MCF 10A (cell line): Measurements from ENCODE around the gene TMEM109. TPM values are rescaled to one million over a fixed set of nuclear protein-coding genes. Genes with fewer than 3 reads are reported as not detected.

Experiments
- BruUV-seq: library from RNA; stranded (reverse); fragments of 400-500 nt; replicated peaks from 2 replicates; lab custom pipeline; 2021; lab: Mats Ljungman, UMichigan
- CTCF ChIA-PET: fragments of 300-600 bp; sonication (Branson Sonifier 250); formaldehyde crosslinking; extraction: SDS; loops from one replicate; lab custom pipeline; 2021; ENCODE audit warnings: antibody characterized with exemption, inconsistent platforms; lab: Yijun Ruan, JAX
- POLR2A ChIA-PET: fragments of 300-600, 350-650 bp; sonication (Branson Sonifier 250); formaldehyde crosslinking; extraction: SDS; loops from one replicate; lab custom pipeline; 2020; ENCODE audit warnings: antibody characterized with exemption, inconsistent platforms; lab: Yijun Ruan, JAX
- DNase-seq: peaks from one replicate; pipeline ENCODE4 v3.0.0-alpha.2; 2018; ENCODE audit not compliant: unreplicated experiment
- H3K27ac Mint-ChIP-seq: one replicate; pipeline ENCODE4 v1.8.0; 2022; ENCODE audit warnings: mild to moderate bottlenecking, low read depth, mixed read lengths; ENCODE audit not compliant: unreplicated experiment
- H3K27me3 Mint-ChIP-seq: one replicate; pipeline ENCODE4 v1.8.0; 2022; ENCODE audit warnings: mixed read lengths; ENCODE audit not compliant: insufficient read depth, unreplicated experiment
- H3K36me3 Mint-ChIP-seq: one replicate; pipeline ENCODE4 v1.8.0; 2022; ENCODE audit warnings: mild to moderate bottlenecking, moderate library complexity, mixed read lengths; ENCODE audit not compliant: insufficient read depth, unreplicated experiment
- H3K4me1 Mint-ChIP-seq: one replicate; pipeline ENCODE4 v1.8.0; 2022; ENCODE audit warnings: mixed read lengths; ENCODE audit not compliant: insufficient read depth, unreplicated experiment
- H3K4me3 Mint-ChIP-seq: one replicate; pipeline ENCODE4 v1.8.0; 2022; ENCODE audit warnings: mild to moderate bottlenecking, moderate library complexity, mixed read lengths; ENCODE audit not compliant: unreplicated experiment
- H3K9me3 Mint-ChIP-seq: one replicate; pipeline ENCODE4 v1.8.0; 2022; ENCODE audit warnings: mixed read lengths; ENCODE audit not compliant: unreplicated experiment
- intact Hi-C: fragments of 100-400 bp; cut with micrococcal nuclease; formaldehyde crosslinking; loops from 2 replicates; pipeline ENCODE4 v1.14.1; 2022
- total RNA-seq: library from RNA; stranded (reverse); gene quantifications from 2 replicates; pipeline ENCODE4 v1.2.3, GENCODE V29; 2022
- TF ChIP-seq, protein P1 (sequence below): fragments of 200-600 bp; IDR thresholded peaks from one replicate; pipeline ENCODE4 v1.8.0; 2022; ENCODE audit warnings: antibody characterized with exemption, mild to moderate bottlenecking; ENCODE audit not compliant: unreplicated experiment

TMEM109 gene
- total RNA-seq, 1 experiment from 2014 or later, result 45.8 TPM

DNA sequence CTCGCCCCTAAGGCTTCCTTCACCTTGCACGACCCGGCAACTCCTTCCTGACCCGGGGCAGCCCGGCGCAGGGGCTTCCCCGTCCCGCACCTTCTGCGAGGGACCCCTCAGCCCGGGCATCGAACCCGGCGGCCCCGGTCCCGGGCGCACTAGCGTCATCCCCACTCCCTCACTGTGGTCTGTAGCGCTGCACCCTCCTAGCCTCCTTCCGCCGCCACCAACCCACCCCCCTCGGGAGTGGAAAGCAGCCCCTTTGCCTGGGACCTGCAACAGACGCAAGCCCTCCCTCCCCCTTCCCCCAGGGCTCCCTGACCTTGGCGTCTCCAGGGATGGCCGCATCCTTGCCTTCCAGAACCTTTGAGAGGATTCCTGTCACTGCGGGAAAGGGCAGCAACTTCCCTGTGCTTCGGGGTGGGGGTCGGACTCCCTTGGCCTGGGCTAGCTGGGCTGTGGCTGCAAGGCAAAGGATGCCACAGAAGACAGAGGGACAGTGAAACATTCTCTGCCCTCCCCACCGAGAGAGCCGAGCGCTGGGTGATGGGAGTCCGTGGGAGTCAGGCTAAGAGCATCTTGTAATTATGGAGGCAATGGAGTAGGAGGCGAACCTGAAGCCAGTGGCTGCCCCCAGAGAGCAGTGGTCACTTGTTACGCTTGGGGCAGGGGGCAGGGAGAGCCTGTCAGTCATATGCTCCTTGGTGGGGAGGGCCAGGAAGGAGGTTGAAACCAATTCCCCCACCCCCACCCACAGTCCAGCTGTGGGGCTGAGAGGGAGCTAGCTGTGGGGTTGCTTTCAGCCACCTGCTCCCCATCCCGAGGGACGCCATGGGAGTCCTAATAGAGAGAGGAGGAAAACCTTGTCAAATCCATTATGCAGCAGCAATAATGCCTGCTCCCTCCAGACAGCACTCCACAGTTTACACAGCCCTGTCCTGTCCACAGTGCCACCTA lies 11.2 kb downstream of the TMEM109 start:
- DNase-seq, result no peak
- BruUV-seq, result no TSS peak
- intact Hi-C loops, result loop anchor here (1.0 kb wide), 1 partner anchor 10 kb away; no protein-coding TSS in a partner anchor
- TF ChIP-seq, protein P1, sequence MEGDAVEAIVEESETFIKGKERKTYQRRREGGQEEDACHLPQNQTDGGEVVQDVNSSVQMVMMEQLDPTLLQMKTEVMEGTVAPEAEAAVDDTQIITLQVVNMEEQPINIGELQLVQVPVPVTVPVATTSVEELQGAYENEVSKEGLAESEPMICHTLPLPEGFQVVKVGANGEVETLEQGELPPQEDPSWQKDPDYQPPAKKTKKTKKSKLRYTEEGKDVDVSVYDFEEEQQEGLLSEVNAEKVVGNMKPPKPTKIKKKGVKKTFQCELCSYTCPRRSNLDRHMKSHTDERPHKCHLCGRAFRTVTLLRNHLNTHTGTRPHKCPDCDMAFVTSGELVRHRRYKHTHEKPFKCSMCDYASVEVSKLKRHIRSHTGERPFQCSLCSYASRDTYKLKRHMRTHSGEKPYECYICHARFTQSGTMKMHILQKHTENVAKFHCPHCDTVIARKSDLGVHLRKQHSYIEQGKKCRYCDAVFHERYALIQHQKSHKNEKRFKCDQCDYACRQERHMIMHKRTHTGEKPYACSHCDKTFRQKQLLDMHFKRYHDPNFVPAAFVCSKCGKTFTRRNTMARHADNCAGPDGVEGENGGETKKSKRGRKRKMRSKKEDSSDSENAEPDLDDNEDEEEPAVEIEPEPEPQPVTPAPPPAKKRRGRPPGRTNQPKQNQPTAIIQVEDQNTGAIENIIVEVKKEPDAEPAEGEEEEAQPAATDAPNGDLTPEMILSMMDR, result no peak
- ChIA-PET CTCF (interaction anchor here (0.5 kb wide), 1 partner anchor 262 kb away, joined by 3 read pairs; no protein-coding TSS in a partner anchor), POLR2A (interaction anchor here (2.5 kb wide), 1 partner anchor 8 kb away, joined by 9 read pairs; no protein-coding TSS in a partner anchor)
- Mint-ChIP-seq H3K36me3 (peaks cover 12% of the 10 kb centered on the region), H3K9me3 (no peaks in the 10 kb centered on the region), H3K4me1 (peaks cover 13% of the 10 kb centered on the region), H3K4me3 (peak overlapping the region; percentile 79), H3K27me3 (no peaks in the 10 kb centered on the region), H3K27ac (peak overlapping the region; percentile 20)

GRCh38 chr11:60925868-60926267 lies 11.9 kb downstream of the TMEM109 start:
- H3K4me1 Mint-ChIP-seq, result peaks cover 13% of the 10 kb centered on the region
- POLR2A ChIA-PET, result interaction anchor here (2.5 kb wide), 1 partner anchor 9 kb away, joined by 9 read pairs; no protein-coding TSS in a partner anchor
- BruUV-seq, result no TSS peak
- TF ChIP-seq, protein P1, result no peak
- no peaks in the 10 kb centered on the region for H3K27me3 Mint-ChIP-seq
- CTCF ChIA-PET, result no interaction called here
- peaks cover 8% of the 10 kb centered on the region for H3K36me3 Mint-ChIP-seq
- H3K9me3 Mint-ChIP-seq, result no peaks in the 10 kb centered on the region
- H3K27ac Mint-ChIP-seq, result peak overlapping the region; percentile 20
- DNase-seq, result peak; percentile 85
- H3K4me3 Mint-ChIP-seq, result peak overlapping the region; percentile 79
- intact Hi-C loops, result no loop called here

- TF ChIP-seq, protein P1, result no peak
- Mint-ChIP-seq H3K27me3 (no peaks in the 10 kb centered on the region), H3K27ac (no peak overlapping the region), H3K4me1 (peaks cover 13% of the 10 kb centered on the region), H3K9me3 (no peaks in the 10 kb centered on the region), H3K4me3 (no peak overlapping the region), H3K36me3 (peaks cover 8% of the 10 kb centered on the region)
- DNase-seq, result no peak
- intact Hi-C loops, result no loop called here
- ChIA-PET POLR2A (interaction anchor here (2.5 kb wide), 1 partner anchor 9 kb away, joined by 9 read pairs; no protein-coding TSS in a partner anchor), CTCF (interaction anchor here (2.1 kb wide), 1 partner anchor 8 kb away, joined by 8 read pairs; no protein-coding TSS in a partner anchor)
- no TSS peak for BruUV-seq
Measured at GRCh38 chr11:60926500-60926899, 12.5 kb downstream of the TMEM109 start.

DNA sequence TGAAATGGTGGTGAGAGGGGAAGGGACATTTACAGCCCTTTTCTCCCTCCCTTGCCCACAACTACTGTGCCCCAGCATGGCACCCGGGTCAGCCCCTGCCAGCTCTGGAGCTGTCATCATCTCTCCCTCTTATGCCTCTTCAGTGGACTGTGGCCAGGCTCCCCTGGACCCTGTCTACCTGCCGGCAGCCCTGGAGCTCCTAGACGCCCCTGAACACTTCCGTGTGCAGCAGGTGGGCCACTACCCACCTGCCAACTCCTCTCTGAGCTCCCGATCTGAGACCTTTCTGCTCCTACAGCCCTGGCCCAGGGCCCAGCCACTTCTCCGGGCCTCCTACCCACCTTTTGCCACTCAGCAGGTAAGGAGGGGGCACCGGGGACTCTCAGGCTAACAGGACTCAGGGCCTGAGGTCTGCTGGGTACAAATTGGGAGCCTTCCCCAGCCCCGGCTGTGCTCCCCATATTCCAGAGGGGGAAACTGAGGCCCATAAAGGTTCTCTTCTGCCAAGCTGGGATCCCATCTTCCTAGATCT lies 13.2 kb downstream of the TMEM109 start:
- H3K36me3 Mint-ChIP-seq, result peaks cover 6% of the 10 kb centered on the region
- CTCF ChIA-PET, result interaction anchor here (0.5 to 2.1 kb wide), 3 partner anchors 9 to 37 kb away, joined by 4 to 8 read pairs (median 5); partner anchors contain the start of gene TMEM109

More for the DNA sequence above, 13.2 kb downstream of the TMEM109 start:
- TF ChIP-seq, protein P1, result no peak
- DNase-seq, result no peak
- no peaks in the 10 kb centered on the region for H3K9me3 Mint-ChIP-seq
- no peak overlapping the region for H3K27ac Mint-ChIP-seq
- intact Hi-C loops, result no loop called here
- H3K4me1 Mint-ChIP-seq, result peaks cover 13% of the 10 kb centered on the region
- no peak overlapping the region for H3K4me3 Mint-ChIP-seq
- POLR2A ChIA-PET, result interaction anchor here (0.7 to 2.5 kb wide), 2 partner anchors 10 to 22 kb away, joined by 3 to 9 read pairs; no protein-coding TSS in a partner anchor
- no TSS peak for BruUV-seq
- H3K27me3 Mint-ChIP-seq, result no peaks in the 10 kb centered on the region
